ENCODE results near the gene PAPOLA.

PAPOLA gene

GRCh38 chr14:96519970-96520369, 17.8 kb downstream of the PAPOLA start:
- Histone ChIP-seq H3K4me3 (ENCODE audit: low read length) (no peak overlapping the region), H3K4me1 (ENCODE audit: insufficient read depth, low read length) (peaks cover 19% of the 10 kb centered on the region; the same call in 1 of the 2 replicates), H3K9me3 (ENCODE audit: insufficient read depth, low read depth, low read length) (no peaks in the 10 kb centered on the region), H3K36me3 (ENCODE audit: insufficient read depth, low read depth, low read length) (peaks cover 40% of the 10 kb centered on the region), H3K27me3 (ENCODE audit: insufficient read depth, low read length) (no peaks in the 10 kb centered on the region), H3K27ac (ENCODE audit: low read length) (no peak overlapping the region), H3K9ac (ENCODE audit: low read depth, low read length) (no peak overlapping the region)

- no peaks in the 10 kb centered on the region for H3K4me1 ChIP-seq (ENCODE audit: insufficient read depth, low read length)
- H3K36me3 ChIP-seq (ENCODE audit: insufficient read depth, low read depth, low read length) = peaks cover 94% of the 10 kb centered on the region
- no peak overlapping the region for H3K9ac ChIP-seq (ENCODE audit: low read depth, low read length)
- H3K4me3 ChIP-seq (ENCODE audit: low read length) = no peak overlapping the region
- H3K27me3 ChIP-seq (ENCODE audit: insufficient read depth, low read length) = no peaks in the 10 kb centered on the region
- no peak overlapping the region for H3K27ac ChIP-seq (ENCODE audit: low read length)
- no peaks in the 10 kb centered on the region for H3K9me3 ChIP-seq (ENCODE audit: insufficient read depth, low read depth, low read length)
These were observed 23.3 kb downstream of the PAPOLA start for GRCh38 chr14:96525452-96525851.

DNA sequence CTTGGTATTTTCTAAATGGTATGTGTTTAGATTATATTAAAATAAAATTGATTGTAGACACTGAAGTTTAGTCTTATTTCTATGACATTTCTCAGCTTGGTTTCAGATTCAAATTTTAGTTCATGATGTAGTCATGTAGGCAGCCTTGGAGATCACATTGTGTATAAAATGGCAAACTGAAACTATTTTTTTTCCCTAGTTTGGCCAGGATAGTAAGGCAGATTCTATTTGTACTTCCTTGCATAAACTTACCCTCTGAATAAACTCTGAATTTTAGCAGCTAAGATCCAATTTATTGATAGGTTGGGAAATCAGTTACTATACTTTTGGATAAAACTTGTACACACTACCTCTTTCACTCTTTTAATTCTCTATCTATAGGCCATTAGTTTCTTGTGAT, 30.4 kb downstream of the PAPOLA start:
- peaks cover 90% of the 10 kb centered on the region for H3K36me3 ChIP-seq (ENCODE audit: insufficient read depth, low read depth, low read length)
- no peaks in the 10 kb centered on the region for H3K9me3 ChIP-seq (ENCODE audit: insufficient read depth, low read depth, low read length)

DNA sequence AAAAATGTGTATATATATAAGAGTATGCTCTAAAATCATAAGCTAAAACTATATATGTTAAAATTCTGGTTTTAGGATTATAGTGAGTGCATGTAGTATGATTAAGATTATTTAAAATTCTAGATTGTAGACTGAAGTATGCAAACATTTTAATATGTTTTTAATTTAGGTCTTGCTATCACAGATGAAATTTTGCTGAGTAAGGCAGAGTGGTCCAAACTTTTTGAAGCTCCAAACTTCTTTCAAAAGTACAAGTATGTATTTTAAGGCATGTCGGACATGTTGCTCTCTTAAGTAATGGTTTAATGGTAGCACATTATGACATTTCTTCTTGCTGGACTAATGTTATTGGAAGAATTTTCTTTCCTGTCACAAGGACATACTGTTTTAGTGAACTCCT, 34.6 kb downstream of the PAPOLA start:
- no peaks in the 10 kb centered on the region for H3K27me3 ChIP-seq (ENCODE audit: insufficient read depth, low read length)
- H3K4me3 ChIP-seq (ENCODE audit: low read length) = no peak overlapping the region
- H3K4me1 ChIP-seq (ENCODE audit: insufficient read depth, low read length) = no peaks in the 10 kb centered on the region
- no peak overlapping the region for H3K27ac ChIP-seq (ENCODE audit: low read length)
- no peaks in the 10 kb centered on the region for H3K9me3 ChIP-seq (ENCODE audit: insufficient read depth, low read depth, low read length)
- H3K9ac ChIP-seq (ENCODE audit: low read depth, low read length) = no peak overlapping the region
- H3K36me3 ChIP-seq (ENCODE audit: insufficient read depth, low read depth, low read length) = peaks cover 70% of the 10 kb centered on the region

More for the DNA sequence above, 30.4 kb downstream of the PAPOLA start:
- Histone ChIP-seq H3K27ac (ENCODE audit: low read length) (no peak overlapping the region), H3K9ac (ENCODE audit: low read depth, low read length) (no peak overlapping the region), H3K4me1 (ENCODE audit: insufficient read depth, low read length) (no peaks in the 10 kb centered on the region), H3K27me3 (ENCODE audit: insufficient read depth, low read length) (no peaks in the 10 kb centered on the region), H3K4me3 (ENCODE audit: low read length) (no peak overlapping the region)

DNA sequence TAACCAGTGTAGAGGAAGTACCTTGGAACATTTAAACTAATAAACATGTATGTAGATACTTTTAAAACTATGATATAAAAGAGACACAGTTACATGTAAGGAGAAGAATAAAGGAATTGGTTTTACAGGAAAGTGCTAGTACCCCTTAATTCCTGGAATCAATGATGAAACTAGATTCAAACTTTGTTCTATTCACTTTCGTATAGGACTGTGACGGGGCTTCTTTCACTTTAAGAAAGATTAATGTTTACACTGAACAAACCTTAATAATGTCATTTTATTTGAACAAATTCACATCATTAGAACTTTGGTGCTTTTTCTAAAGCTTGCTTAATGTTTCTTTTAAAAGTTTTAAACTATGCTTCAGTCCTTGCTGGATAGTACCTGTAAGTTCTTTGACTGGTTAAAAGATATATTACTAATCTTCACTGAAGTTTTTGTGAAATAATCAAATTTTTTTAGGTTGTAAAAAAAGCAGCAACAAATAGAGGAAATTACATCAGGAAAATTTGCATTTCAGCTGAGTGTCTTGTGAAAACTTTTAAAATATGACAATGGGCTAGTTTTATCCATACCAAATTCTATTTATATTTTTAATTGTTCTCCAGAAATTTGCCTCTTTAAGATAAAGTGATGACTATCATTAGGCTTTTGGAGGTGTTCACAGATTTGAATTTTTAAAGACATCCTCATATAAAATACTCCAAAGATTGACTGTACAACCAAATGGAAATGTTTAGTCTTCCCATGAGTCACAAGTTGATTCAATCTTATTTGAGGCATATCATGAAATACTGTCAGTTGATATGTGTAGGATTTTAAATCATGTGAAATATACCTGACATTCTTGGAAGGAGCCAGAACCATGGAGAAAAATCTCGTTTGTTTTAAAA, 36.2 kb downstream of the PAPOLA start:
- no peak overlapping the region for H3K27ac ChIP-seq (ENCODE audit: low read length)
- H3K4me3 ChIP-seq (ENCODE audit: low read length) = no peak overlapping the region
- no peak overlapping the region for H3K9ac ChIP-seq (ENCODE audit: low read depth, low read length)
- H3K9me3 ChIP-seq (ENCODE audit: insufficient read depth, low read depth, low read length) = no peaks in the 10 kb centered on the region
- H3K36me3 ChIP-seq (ENCODE audit: insufficient read depth, low read depth, low read length) = peaks cover 70% of the 10 kb centered on the region
- no peaks in the 10 kb centered on the region for H3K4me1 ChIP-seq (ENCODE audit: insufficient read depth, low read length)
- H3K27me3 ChIP-seq (ENCODE audit: insufficient read depth, low read length) = no peaks in the 10 kb centered on the region

GRCh38 chr14:96538990-96539317, 36.8 kb downstream of the PAPOLA start:
- no peak overlapping the region for H3K4me3 ChIP-seq (ENCODE audit: low read length)
- no peak overlapping the region for H3K27ac ChIP-seq (ENCODE audit: low read length)
- H3K4me1 ChIP-seq (ENCODE audit: insufficient read depth, low read length) = no peaks in the 10 kb centered on the region
- H3K36me3 ChIP-seq (ENCODE audit: insufficient read depth, low read depth, low read length) = peaks cover 70% of the 10 kb centered on the region
- no peaks in the 10 kb centered on the region for H3K27me3 ChIP-seq (ENCODE audit: insufficient read depth, low read length)
- H3K9ac ChIP-seq (ENCODE audit: low read depth, low read length) = no peak overlapping the region
- no peaks in the 10 kb centered on the region for H3K9me3 ChIP-seq (ENCODE audit: insufficient read depth, low read depth, low read length)

- Histone ChIP-seq H3K27me3 (ENCODE audit: insufficient read depth, low read length) (no peaks in the 10 kb centered on the region), H3K9me3 (ENCODE audit: insufficient read depth, low read depth, low read length) (no peaks in the 10 kb centered on the region), H3K4me1 (ENCODE audit: insufficient read depth, low read length) (no peaks in the 10 kb centered on the region), H3K4me3 (ENCODE audit: low read length) (no peak overlapping the region), H3K36me3 (ENCODE audit: insufficient read depth, low read depth, low read length) (peaks cover 95% of the 10 kb centered on the region), H3K9ac (ENCODE audit: low read depth, low read length) (no peak overlapping the region), H3K27ac (ENCODE audit: low read length) (no peak overlapping the region)
These were observed 52.2 kb downstream of the PAPOLA start for GRCh38 chr14:96554315-96554910.

- H3K9me3 ChIP-seq (ENCODE audit: insufficient read depth, low read depth, low read length) = no peaks in the 10 kb centered on the region
- H3K36me3 ChIP-seq (ENCODE audit: insufficient read depth, low read depth, low read length) = peaks cover 94% of the 10 kb centered on the region
- H3K4me3 ChIP-seq (ENCODE audit: low read length) = no peak overlapping the region
- H3K27me3 ChIP-seq (ENCODE audit: insufficient read depth, low read length) = no peaks in the 10 kb centered on the region
- H3K4me1 ChIP-seq (ENCODE audit: insufficient read depth, low read length) = no peaks in the 10 kb centered on the region
- no peak overlapping the region for H3K9ac ChIP-seq (ENCODE audit: low read depth, low read length)
- H3K27ac ChIP-seq (ENCODE audit: low read length) = no peak overlapping the region
These were observed 57.4 kb downstream of the PAPOLA start for GRCh38 chr14:96559571-96559970.

DNA sequence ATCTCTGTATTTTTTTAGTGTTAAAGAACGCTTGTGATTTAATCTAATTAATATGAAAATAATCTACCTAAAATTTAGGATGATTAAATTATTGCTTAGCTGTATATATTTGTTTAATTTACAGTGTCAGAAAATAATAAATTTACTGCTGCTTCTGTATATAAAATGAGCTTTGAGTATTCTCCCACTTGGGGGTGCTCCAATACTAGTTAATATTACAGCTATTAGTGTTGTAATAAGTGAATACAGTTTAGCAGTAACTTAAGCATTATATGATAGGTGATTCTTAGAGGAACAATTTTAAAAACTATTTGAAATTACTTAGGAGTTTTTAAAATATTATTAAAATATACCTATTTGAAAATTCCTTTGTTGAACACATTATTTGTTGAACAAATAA, 62.2 kb downstream of the PAPOLA start:
- Histone ChIP-seq H3K9me3 (ENCODE audit: insufficient read depth, low read depth, low read length) (no peaks in the 10 kb centered on the region), H3K36me3 (ENCODE audit: insufficient read depth, low read depth, low read length) (peaks cover 88% of the 10 kb centered on the region), H3K27me3 (ENCODE audit: insufficient read depth, low read length) (no peaks in the 10 kb centered on the region), H3K9ac (ENCODE audit: low read depth, low read length) (no peak overlapping the region), H3K4me1 (ENCODE audit: insufficient read depth, low read length) (no peaks in the 10 kb centered on the region), H3K4me3 (ENCODE audit: low read length) (no peak overlapping the region), H3K27ac (ENCODE audit: low read length) (no peak overlapping the region)

DNA sequence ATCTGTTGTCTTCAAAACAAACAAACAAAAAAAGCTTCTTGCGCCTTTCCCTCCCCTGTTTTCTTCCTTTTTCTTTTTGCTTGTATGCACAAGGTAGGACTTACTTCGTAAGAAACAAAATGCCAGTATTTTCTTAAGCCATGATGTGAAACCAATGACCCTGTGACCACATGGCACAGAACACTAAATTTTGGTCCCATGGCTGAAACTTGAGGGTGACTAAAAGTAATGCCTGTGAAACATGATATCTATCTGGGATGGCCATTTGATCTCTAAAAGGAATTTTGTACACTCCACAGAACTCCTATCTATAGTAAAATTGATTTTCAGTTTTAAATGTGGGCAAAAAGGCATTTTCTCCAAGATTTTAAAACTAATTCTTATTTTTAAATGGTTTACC, 63.6 kb downstream of the PAPOLA start:
- Histone ChIP-seq H3K4me3 (ENCODE audit: low read length) (no peak overlapping the region), H3K9me3 (ENCODE audit: insufficient read depth, low read depth, low read length) (no peaks in the 10 kb centered on the region), H3K36me3 (ENCODE audit: insufficient read depth, low read depth, low read length) (peaks cover 75% of the 10 kb centered on the region), H3K27ac (ENCODE audit: low read length) (no peak overlapping the region), H3K27me3 (ENCODE audit: insufficient read depth, low read length) (no peaks in the 10 kb centered on the region), H3K4me1 (ENCODE audit: insufficient read depth, low read length) (no peaks in the 10 kb centered on the region; the same call in none of the 2 replicates), H3K9ac (ENCODE audit: low read depth, low read length) (no peak overlapping the region)

DNA sequence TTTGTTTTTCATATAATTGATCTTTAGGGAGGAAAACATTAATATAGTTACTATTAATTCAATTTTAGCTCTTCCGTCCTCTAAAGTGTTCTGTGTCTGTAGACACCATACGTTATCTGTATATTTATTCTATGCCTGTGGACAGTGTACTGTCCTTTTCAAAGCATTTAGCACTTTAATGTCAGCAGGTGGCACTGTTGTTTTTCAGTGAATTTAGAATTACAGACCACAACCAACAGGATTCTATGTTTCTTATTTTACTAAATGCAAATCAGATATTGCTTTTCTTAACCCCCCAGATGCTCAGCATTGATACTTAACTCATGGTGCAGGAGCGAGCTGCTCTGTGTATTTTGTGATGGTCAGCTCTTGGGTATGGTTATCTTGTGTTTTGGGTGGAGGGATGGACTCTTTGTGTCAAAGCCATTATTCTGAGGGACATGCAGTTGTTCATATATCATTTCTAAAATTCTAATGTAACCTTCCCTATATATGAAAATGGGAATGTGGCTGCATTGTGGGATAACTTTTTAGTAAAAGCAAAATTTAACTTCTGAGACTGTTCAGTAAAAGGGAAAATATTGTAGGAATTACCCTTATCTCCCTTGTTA, 65.2 kb downstream of the PAPOLA start:
- no peak overlapping the region for H3K4me3 ChIP-seq (ENCODE audit: low read length)
- no peak overlapping the region for H3K9ac ChIP-seq (ENCODE audit: low read depth, low read length)
- no peaks in the 10 kb centered on the region; the same call in none of the 2 replicates for H3K4me1 ChIP-seq (ENCODE audit: insufficient read depth, low read length)
- peaks cover 62% of the 10 kb centered on the region for H3K36me3 ChIP-seq (ENCODE audit: insufficient read depth, low read depth, low read length)
- no peaks in the 10 kb centered on the region for H3K27me3 ChIP-seq (ENCODE audit: insufficient read depth, low read length)
- no peaks in the 10 kb centered on the region for H3K9me3 ChIP-seq (ENCODE audit: insufficient read depth, low read depth, low read length)
- no peak overlapping the region for H3K27ac ChIP-seq (ENCODE audit: low read length)

GRCh38 chr14:96568621-96569020, 66.4 kb downstream of the PAPOLA start:
- no peaks in the 10 kb centered on the region for H3K27me3 ChIP-seq (ENCODE audit: insufficient read depth, low read length)
- H3K27ac ChIP-seq (ENCODE audit: low read length) = no peak overlapping the region
- peaks cover 10% of the 10 kb centered on the region for H3K4me1 ChIP-seq (ENCODE audit: insufficient read depth, low read length)
- peaks cover 50% of the 10 kb centered on the region for H3K36me3 ChIP-seq (ENCODE audit: insufficient read depth, low read depth, low read length)
- H3K4me3 ChIP-seq (ENCODE audit: low read length) = no peak overlapping the region
- H3K9ac ChIP-seq (ENCODE audit: low read depth, low read length) = no peak overlapping the region
- no peaks in the 10 kb centered on the region for H3K9me3 ChIP-seq (ENCODE audit: insufficient read depth, low read depth, low read length)

All from iPS-20b (cell line).